Ecto neural progenitor cell (in vitro differentiated cells): ENCODE data around the gene MRPL48.
A peak's percentile ranks its signal among the peaks of the same experiment; 100 is the strongest.
"Not testable (repeated sequence)": the region's sequence is repeated elsewhere in the genome, so short reads cannot be mapped to it uniquely, and the experiment has no call there.

Experiments
- DNase-seq: peaks from one replicate; pipeline ENCODE4 v3.0.0-alpha.2; 2018; ENCODE audit warnings: low spot score

Gene MRPL48

DNA sequence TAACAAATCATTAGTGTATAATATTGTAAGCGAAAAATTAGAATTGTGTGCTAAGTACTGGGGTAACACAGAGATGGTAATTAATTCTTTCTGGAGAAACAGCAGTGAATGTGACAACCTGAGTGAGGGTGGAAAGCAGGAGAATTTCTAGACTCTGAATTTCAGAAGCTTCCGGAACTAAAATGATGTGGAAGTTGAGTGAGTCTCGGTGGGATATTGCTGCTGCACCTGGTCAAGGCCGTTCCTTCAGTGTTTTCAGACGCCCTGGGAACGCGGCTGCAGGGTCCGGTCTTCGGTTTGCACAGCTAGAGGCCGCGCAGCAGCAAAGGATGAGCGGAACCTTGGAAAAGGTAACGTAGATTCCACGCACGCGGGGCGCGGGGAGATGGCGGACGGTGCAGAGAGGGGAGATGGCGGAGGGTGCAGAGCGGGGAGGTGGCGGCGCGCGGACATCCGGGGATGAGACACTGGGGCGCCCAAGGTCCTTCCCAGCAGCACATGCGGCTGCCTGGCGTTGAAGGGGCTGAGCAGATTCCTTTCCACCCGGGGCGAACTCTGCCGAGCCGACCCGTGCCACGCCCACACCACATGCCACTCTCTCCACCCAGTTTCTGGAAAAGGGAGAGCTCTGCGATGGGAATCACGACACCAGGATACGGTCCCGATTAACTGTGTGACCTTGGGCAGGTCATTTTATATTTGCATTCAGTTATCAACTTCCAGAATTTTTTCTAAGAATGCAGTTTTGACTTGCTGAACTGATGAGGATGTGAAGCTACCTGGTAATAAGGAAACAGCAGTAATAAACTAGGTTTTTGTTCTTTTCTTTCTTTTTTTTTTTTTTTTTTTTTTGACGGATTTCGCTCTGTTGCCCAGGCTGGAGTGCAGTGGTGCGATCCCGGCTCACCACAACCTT, at the start of gene MRPL48:
MRPL48 (plus strand) TSS at position 232 of the 916 bp plus-strand sequence; CDS start at position 330, 98 bp downstream.
- peak; percentile 91 for DNase-seq

DNA sequence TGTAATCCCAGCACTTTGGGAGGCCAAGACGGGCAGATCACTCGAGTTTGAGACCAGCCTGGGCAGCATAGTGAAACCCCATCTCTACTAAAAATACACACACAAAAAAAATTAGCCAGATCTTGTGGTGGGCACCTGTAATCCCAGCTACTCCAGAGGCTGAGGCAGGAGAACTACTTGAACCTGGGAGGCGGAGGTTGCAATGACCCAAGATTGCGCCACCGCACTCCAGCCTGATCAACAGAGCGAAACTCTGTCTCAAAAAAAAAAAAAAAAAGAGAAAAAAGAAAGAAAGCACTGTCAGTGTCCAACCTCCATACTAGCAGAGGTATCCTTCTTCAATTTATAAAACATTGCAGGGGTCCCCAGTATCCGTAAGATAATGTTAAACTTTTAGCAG, 44.6 kb upstream of the MRPL48 start:
- no peak for DNase-seq

DNA sequence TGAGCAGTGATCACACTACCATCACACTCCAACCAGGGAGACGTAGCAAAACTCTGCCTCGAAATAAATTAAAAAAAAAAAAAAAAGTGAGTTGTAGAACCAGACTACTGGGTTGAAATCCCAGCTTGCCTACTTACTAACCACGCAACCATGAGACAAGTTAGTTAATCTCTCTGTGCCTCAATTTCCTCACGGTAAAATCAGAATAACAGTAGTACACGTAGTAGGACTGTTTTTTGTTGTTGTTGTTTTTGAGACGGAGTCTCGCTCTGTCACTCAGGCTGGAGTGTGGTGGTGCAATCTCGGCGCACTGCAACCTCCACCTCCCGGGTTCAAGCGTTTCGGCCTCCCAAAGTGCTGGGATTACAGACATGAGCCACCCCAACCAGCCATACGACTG, 41.0 kb upstream of the MRPL48 start:
- no peak for DNase-seq

DNA sequence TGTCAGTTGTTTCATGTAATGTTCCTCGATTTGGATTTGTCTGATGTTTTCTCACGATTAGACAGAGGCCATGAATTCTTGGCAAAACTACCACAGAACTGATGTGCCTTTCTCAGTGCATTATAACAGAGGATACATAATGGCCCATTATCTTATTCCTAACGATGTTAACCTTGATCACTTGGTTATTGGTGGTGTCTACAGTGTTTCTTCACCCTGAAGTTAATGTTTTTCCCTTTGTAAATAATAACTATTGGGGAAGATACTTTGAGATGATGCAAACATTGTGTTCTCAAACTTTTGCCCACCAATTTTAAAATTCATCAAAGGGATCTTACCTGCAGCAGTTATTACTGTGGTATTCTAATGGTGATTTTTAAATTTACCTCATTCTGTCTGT, 39.9 kb upstream of the MRPL48 start:
- DNase-seq = no peak

DNA sequence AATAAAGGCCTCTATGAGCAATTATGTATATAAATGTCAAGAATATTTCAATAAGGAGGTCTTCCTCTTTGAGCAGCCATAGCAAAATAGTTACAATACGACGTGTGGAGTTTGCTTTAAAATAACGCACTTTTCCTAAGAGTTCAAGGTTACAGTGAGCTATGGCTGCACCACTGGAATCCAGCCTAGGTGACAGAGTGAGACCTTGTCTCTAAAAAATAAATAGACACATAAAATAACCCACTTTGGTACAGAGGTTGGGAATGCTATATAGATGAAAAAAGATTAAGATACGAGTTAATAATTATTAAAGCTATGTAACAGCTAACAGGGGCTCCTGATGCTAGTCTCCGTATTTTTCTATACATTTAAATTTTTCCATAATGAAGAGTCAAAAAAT, 39.4 kb upstream of the MRPL48 start:
- no peak for DNase-seq

DNA sequence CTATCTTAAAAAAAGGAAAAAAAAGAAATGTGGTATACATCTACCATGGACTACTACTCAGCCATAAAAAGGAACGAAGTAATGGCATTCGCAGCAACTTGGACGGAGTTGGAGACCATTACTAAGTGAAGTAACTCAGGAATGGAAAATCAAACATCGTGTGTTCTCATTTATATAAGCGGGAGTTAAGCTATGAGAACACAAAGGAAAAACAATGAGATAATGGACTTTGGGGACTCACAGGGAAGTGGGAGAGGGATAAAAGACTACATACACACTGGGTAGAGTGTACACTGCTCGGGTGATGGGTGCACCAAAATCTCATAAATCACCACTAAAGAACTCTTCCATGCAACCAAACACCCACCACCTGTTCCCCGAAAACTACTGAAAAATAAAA, 38.6 kb upstream of the MRPL48 start:
- DNase-seq = no peak

DNA sequence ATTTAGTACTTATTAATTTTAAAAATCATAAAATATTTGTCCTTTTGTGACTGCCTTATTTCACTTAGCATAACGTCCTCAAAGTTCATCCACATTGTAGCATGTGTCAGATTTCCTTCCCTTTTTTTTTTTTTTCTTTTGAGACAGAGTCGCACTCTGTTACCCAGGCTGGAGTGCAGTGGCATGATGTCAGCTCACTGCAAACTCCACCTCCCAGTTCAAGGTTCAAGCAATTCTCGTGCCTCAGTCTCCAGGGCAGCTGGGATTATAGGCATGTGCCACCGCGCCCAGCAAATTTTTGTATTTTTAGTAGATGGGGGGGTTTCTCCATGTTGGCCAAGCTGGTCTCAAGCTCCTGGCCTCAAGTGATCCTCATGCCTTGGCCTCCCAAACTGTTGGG, 37.4 kb upstream of the MRPL48 start:
- no peak for DNase-seq

DNA sequence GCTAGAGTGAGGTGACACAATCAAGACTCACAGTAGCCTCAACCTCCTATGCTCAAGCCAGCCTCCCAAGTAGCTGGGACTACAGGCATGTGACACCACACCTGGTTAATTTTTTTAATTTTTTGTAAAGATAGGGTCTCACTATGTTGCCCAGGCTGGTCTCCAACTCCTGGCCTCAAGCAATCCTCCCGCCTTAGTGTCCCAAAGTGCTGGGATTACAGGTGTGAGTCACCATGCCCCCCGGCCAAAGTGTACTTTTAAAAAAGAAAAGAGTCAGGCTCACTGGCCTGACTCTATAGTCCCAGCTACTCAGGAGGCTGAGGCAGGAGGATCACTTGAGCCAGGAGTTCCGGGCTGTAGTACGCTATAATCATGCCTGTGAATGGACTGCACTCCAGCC, 36.8 kb upstream of the MRPL48 start:
- DNase-seq = not testable (repeated sequence)

DNA sequence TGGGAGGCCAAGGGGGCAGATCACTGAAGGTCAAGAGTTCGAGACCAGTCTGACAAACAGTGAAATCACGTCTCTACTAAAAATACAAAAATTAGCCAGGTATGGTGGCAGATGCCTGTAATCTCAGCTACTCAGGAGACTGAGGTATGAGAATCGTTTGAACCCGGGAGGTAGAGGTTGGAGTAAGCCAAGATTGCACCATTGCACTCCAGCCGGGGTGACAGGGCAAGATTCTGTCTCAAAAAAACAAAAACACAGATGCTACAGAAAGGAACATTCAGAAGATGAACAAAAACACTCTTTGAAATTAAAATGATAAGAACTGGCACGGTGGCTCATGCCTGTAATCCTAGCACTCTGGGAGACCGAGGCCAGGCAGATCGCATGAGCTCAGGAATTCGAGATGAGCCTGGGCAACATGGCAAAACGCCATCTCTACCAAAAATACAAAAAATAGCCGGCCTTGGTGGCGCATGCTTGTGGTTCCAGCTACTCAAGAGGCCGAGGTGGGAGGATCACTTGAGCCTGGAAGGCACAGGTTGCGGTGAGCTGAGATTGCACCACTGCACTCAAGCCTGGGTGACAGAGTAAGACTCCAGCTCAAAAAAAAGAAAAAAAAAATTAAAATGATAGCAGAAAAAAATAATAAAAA, 35.3 kb upstream of the MRPL48 start:
- no peak for DNase-seq

DNA sequence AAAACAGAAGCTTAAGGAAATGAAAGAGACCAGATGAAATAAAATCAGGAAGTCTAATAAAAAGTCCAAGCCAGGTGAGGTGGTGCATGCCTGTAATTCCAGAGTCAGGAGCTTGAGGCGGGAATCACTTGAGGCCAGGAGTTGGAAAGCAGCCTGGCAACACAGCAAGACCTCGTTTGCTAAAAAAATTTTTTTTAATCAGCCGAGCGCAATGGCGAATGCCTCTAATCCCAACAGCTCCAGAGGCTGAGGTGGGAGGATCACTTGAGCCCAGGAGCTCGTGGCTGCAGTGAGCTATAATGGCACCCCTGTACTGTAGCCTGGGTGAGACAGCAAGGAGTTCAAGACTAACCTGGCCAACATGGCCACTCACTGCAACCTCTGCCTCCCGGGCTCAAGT, 34.8 kb upstream of the MRPL48 start:
- DNase-seq = no peak

DNA sequence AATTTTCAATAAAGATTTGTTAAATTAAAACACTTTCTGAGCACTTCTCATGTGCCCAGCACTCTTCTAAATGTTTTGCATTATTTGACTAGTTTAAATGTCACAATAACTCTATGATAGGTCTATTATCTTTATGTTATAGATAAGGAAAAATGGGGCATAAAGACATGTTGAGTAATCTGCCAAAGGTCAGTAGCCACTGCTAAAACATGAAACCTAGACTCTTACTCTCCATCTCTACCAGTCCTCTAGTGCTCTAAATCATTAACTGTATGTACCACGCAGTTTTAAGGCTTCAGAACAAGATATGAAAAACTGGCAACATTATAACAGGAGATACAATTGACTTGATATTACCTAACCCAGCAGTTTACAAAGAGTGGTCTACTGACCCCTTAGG, 33.7 kb upstream of the MRPL48 start:
- no peak for DNase-seq

DNA sequence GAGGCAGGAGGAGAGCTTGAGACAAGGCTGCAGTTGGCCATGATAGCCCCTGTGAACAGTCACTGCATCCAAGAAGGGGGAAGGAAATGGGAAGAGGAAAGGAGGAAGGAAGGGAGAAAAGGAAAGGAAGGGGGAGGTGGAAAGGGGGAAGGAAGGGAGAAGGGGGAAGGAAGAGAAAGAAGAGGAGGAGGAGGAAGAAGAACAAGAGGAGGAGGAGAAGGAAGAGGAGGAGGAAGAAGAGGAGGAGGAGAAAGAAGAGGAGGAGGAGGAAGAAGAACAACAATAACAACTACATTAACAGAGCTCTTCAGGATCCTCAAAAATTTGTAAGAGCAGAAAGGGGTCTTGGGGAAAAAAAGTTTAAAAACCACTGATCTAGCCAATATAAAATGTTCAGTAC, 32.0 kb upstream of the MRPL48 start:
- no peak for DNase-seq

DNA sequence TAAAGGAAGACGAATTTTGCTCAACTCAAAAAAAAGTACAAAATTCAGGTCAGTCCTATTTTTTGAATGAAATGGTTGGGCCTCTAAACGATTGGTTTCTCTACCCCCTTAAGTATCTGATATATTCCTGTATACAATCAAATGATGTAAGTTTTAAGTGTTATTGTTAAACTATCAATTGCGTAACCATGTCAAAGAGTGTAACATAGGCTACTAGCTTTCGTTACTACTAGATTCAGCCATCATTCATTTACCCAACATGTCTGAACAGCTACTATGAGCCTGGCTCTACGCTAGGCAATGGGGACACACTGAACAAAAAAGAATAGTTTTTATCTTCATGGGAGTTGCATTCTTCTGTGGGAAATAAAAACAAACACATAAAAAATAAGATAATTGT, 30.1 kb upstream of the MRPL48 start:
- DNase-seq = no peak

DNA sequence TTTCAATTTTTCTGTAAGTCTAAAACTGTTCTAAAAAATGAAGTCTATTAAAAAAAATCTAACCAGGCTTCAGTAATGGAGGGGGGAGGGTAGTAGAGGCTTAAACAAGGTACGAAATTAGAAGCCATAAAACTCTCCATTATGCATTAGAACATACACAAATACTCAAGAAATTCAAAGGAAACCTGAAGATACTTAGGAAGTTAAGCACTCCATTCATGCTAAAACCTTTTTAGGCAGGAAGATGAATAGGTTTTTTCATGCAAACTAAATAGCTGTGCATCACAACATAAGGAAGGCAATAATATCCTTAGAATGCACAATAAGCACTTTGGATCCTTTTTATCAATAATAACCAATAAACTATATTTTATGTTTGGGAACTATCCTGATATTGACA, 29.2 kb upstream of the MRPL48 start:
- no peak for DNase-seq

DNA sequence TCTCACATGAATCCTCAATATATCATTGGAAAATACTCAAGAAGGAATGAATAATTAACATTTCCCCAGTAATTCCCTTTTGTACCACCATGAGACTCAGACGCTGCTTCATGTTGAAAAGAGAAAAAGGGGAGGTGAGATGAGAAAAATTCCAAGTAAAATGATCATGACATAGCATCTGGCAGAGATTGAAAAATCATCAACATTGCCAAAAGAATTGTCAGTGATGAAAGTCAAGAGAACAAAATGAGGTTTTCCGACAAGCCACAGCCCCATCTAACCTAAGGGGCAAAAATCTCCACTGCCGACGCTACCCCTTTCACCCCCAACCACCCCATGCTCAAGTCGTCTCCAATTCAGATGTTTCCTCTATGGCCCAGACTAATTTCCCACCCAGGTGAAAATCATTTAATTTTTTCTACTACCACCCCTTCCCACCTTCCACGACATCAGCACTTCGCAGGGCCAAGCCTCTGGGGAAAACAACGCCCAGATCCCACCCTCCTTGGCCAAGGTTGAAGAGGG, 28.0 kb upstream of the MRPL48 start:
- no peak for DNase-seq

DNA sequence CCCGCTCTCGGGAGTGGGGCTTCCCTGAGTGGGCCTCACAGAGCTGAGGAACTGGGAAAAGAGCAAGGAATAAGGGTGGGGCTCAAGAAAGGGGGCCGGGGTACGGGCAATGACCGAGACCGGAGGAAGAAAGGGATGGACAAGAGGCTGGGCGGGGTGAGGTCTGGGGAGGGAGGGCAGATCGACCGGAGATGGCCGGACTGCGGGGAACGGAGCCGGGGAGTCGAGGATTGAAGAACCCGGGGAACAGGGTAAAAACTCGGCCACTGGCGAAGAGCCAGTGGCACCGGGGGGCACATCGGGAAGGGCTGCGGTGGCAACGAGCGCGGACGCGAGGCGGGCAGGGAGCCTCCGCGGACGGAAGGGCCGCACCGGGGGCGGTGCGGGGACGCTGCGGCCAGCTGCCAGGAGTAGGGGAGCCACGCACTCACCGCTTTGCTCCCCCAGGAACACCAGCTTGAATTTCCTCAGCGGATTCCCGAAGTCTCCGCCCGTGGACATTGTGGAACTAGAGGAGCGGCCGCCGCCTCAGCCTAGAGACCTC, 27.5 kb upstream of the MRPL48 start:
- peak; percentile 61 for DNase-seq

DNA sequence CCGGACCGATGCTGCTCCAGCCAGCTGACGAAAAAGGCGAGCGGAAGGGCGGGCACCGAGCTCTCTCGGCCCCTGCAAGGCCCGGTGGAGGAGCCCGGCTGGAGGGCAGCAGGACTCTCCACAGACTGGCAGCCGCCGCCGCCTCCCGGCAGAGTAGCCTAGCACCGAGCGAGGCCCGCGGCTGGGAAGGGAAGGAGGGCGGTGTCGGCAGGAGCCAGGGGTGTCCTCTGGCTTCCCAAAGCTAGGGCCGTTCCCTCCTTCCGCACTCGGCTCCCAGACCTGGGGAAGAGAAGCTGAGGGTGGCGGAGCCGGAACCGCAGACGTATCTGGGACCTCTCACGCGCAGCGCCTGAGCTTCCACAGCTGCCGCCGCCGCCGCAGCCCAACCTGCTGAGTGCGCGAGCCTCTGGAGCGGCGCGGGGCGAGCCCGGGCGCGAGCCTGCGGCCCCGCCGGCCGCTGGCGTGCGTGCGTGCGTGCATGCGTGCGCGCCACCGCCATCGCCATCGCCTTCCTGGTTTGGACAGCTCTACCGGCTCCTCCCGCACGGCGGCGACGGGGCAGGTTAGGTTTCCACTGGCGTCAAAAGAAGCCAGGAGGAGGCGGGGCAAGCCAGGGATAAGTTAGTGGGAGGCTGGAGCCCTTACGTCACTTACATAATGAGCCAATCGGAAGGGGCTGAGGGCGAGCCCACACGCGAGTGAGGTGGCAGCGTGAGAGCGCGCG, 26.8 kb upstream of the MRPL48 start, which contains the start of gene RAB6A:
RAB6A (minus strand) TSS at position 396 of the 724 bp plus-strand sequence. CDS start 439 bp downstream, outside the sequence.
- peak; percentile 99 for DNase-seq

DNA sequence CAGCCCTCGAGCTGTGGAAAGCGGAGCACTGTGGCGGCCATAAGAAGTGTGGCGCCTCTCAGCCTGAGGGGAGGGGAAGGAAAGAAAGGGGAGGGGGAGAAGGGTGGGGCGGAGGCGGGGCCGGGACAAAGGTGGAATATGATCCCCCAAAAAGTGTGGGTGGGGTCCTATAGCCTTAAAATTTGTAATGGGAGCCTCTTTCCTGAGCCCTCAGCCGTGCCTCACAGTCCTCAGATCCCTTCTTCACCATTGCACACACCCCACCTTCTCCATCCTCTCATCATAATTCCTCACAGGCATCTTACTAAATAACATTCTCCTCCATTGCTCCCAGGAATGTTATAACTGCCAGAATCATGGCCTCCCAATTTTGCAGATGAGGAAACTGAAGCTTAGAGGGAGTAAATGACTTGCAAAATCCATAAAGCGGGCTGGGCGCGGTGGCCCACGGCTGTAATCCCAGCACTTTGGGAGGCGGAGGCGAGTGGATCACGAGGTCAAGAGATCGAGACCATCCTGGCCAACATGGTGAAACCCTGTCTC, 26.2 kb upstream of the MRPL48 start:
- DNase-seq = no peak

DNA sequence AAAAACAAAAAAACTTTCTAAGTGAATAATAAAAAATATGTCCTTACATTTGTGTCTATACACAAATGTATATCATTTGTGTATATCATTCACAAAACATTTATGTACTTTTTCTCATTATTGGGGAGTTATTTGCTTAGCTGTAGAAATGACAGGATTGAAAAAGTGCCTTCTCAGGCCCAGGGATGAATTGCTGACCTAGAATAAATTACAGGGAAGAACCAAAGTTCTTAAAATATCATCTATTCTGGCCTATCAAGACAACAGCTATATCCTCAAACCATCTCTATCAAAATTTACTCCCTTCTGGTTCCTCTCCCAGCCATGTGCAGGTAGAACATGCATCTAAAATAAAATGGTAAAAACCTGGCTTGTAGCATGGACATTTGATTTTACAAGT, 24.9 kb upstream of the MRPL48 start:
- DNase-seq = no peak

DNA sequence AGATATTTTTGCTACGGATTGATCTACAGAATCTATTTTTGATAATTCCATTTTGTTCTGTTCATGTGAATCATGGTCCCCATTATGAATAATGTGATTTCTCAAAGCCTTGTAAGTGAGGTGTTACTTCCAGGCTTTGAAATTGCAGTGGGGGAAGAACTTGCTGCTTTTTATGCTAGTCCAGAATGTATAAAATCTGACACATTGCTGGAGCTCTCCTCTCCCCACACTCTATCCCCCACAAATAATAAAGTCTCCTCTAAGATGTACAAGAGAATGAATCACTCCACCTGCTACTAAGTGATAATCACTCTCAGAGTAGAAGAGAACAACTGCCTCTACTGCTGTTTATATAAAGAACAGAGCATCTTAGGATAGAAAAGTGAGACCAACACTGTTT, 20.9 kb upstream of the MRPL48 start:
- no peak for DNase-seq

DNA sequence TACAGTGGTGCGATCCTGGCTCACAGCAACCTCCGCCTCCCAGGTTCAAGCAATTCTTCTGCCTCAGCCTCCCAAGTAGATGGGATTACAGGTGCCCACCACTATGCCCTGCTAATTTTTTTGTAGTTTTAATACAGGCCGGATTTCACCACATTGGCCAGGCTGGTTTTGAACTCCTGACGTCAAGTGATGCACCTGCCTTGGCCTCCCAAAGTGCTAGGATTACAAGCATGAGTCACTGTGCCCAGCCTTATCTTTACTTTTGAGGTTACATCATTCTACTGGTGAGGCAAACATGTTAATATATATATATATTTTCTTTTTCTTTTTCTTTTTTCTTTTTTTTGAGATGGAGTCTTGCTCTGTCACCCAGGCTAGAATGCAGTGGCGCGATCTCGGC, 16.9 kb upstream of the MRPL48 start:
- DNase-seq = not testable (repeated sequence)
